ENCODE data around the gene PRC1.

DNA sequence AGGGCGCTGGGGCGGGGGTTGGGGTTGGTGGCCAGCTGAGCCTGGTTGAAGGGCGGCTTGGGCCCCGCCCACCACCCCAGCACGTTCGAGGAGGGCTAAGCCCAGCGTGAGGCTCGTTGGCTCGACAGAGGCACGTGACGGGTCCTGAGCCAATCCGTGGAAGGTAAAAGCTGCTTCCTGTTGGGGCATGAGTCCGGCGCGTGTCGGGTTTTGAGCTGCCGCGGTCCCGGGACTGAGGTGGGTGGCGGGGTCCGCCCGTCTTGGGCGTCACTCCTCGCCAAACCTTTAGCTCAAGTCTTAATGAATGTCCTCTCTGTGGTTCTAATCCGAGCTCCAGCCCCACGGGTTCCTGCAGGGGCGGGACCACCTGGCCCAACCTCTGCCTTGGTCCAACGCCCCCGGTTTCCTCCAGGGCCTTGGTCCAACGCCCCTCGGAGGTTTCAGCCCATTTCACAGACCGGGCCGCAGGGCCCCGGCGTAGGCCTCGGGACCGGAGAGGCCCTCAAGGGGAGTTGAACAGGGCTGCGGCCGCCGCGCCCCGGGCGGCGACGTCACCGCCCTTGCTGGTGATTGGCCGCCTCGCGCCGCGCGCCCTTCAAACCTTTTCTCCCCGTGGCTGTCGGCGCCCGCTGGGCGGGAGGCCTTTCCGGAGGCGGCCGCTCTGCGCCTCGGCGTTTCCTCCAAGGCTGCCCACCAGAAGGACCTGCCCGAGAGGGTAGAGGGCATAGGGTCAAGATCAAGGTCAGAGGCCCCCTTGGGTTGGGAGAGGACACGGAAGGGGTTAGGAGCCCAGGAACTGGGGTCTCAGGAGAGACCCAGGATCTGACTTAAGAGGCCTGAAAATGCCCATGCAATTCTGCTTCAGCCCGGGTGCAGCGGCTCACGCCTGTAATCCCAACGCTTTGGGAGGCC is 39.4 kb downstream of the PRC1 start, which contains the start of gene RCCD1:
- TF ChIP-seq POLR2A (IDR thresholded peaks at IDR 0.05) (no peak), POLR2AphosphoS5 (IDR thresholded peaks at IDR 0.05) (peak; percentile 85)
- TF ChIP-seq, protein P1, sequence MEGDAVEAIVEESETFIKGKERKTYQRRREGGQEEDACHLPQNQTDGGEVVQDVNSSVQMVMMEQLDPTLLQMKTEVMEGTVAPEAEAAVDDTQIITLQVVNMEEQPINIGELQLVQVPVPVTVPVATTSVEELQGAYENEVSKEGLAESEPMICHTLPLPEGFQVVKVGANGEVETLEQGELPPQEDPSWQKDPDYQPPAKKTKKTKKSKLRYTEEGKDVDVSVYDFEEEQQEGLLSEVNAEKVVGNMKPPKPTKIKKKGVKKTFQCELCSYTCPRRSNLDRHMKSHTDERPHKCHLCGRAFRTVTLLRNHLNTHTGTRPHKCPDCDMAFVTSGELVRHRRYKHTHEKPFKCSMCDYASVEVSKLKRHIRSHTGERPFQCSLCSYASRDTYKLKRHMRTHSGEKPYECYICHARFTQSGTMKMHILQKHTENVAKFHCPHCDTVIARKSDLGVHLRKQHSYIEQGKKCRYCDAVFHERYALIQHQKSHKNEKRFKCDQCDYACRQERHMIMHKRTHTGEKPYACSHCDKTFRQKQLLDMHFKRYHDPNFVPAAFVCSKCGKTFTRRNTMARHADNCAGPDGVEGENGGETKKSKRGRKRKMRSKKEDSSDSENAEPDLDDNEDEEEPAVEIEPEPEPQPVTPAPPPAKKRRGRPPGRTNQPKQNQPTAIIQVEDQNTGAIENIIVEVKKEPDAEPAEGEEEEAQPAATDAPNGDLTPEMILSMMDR (IDR thresholded peaks at IDR 0.05), result no peak

Measured in prostate gland (tissue), 2 donors.